Upper lobe of left lung (tissue), 6 donors: Measurements from ENCODE around the gene APBA1. TPM values are rescaled to one million over a fixed set of nuclear protein-coding genes. Genes with fewer than 3 reads are reported as not detected.

ENCODE experiments used
- ATAC-seq, 2 donors: fragments of 200-7000 bp; cut with Tn5 transposase; one replicate each; pipeline ENCODE4 v1.9.1; 2022; ENCODE audit warnings: mild to moderate bottlenecking in 2 of 2, moderate library complexity in 2 of 2; ENCODE audit not compliant: low FRiP score in 2 of 2
- DNase-seq, 2 donors: peaks; one replicate each; pipeline ENCODE4 v3.0.0-alpha.2; 2019 to 2020
- H3K27ac ChIP-seq, 4 donors: fragments of 200-600 bp; sonication (generic); one replicate each; pipeline ENCODE4 v1.5.1; 2016 to 2019
- H3K27me3 ChIP-seq, 4 donors: fragments of 200-600 bp; sonication (generic); one replicate each; pipeline ENCODE4 v1.5.1; 2017 to 2019
- H3K36me3 ChIP-seq, 4 donors: fragments of 200-600 bp; sonication (generic); one replicate each; pipeline ENCODE4 v1.5.1; 2016 to 2019
- H3K4me1 ChIP-seq, 4 donors: fragments of 200-600 bp; sonication (generic); one replicate each; pipeline ENCODE4 v1.5.1; 2018 to 2019
- H3K4me3 ChIP-seq, 4 donors: fragments of 200-600 bp; sonication (generic); one replicate each; pipeline ENCODE4 v1.5.1; 2017 to 2019; ENCODE audit warnings: mild to moderate bottlenecking in 2 of 4, moderate library complexity in 1 of 4
- H3K9me3 ChIP-seq, 4 donors: fragments of 200-600 bp; sonication (generic); one replicate each; pipeline ENCODE4 v1.5.1; 2018 to 2019
- CTCF ChIP-seq, 6 experiments: fragments of 450-650 bp in 4 of 6; fragments of 200-600 bp in 2 of 6; sonication (generic) in 2 of 6; IDR thresholded peaks; one replicate each; pipeline ENCODE4 v1.5.1; 2016 to 2019; ENCODE audit warnings: antibody characterized with exemption in 6 of 6
- EP300 ChIP-seq, 4 donors: sonication (generic); formaldehyde crosslinking; IDR thresholded peaks; one replicate each; pipeline ENCODE4 v1.5.1; 2017; ENCODE audit warnings: antibody characterized with exemption in 4 of 4, control low read depth in 2 of 4
- POLR2A ChIP-seq, 4 donors: fragments of 450-650 bp; IDR thresholded peaks; one replicate each; pipeline ENCODE4 v1.5.1; 2016 to 2017; ENCODE audit warnings: antibody characterized with exemption in 4 of 4, mild to moderate bottlenecking in 2 of 4
- POLR2AphosphoS5 ChIP-seq, 2 donors: sonication (generic); formaldehyde crosslinking; IDR thresholded peaks; one replicate each; pipeline ENCODE4 v1.5.1; 2017; ENCODE audit warnings: antibody characterized with exemption in 2 of 2
- WGBS, 2 donors: methylation state at CpG; one replicate each; pipeline ENCODE4 v1.1.5; 2017 to 2018; 5-methylcytosine and 5-hydroxymethylcytosine counted together
- total RNA-seq, 6 donors: library from RNA; depleted of rRNA in 4 of 6; stranded (reverse); fragments of >200 nt in 4 of 6; gene quantifications; one replicate each; pipeline versions ENCODE4 v1.1.0 to v1.2.1, GENCODE V29; 2016 to 2021
- donor health status: DM: no; HTN: no; CAD: no; lungs with moderate emphysema.
- donor health status: DM: no; HTN: yes; CAD: no; lungs with severe emphysema.

Gene APBA1
- total RNA-seq, 6 donors from 2014 or later = 2.1 to 5.4 (median 4.0) TPM

GRCh38 chr9:69643098-69643497 is 29.1 kb downstream of the APBA1 start:
- no peak for DNase-seq
- ATAC-seq = no peak
- Histone ChIP-seq H3K27me3 (no peaks in the 10 kb centered on the region), H3K27ac (no peak overlapping the region), H3K36me3 (no peaks in the 10 kb centered on the region), H3K9me3 (no peaks in the 10 kb centered on the region), H3K4me1 (no peaks in the 10 kb centered on the region), H3K4me3 (no peak overlapping the region)
- no peak for TF ChIP-seq POLR2AphosphoS5 (IDR thresholded peaks at IDR 0.05)
- WGBS, 2 donors = 79 to 87% methylated on average over 1 of the region's 1 CpG

GRCh38 chr9:69637817-69638200 is 34.4 kb downstream of the APBA1 start:
- no peaks in the 10 kb centered on the region for H3K27me3 ChIP-seq
- TF ChIP-seq CTCF (IDR thresholded peaks at IDR 0.05) = no peak
- no peak for TF ChIP-seq POLR2AphosphoS5 (IDR thresholded peaks at IDR 0.05)
- no peak for TF ChIP-seq POLR2A (IDR thresholded peaks at IDR 0.05)
- no peak for TF ChIP-seq EP300 (IDR thresholded peaks at IDR 0.05)
- no peaks in the 10 kb centered on the region for H3K4me1 ChIP-seq
- ATAC-seq = no peak
- DNase-seq = no peak
- H3K36me3 ChIP-seq = no peaks in the 10 kb centered on the region
- no peak overlapping the region for H3K27ac ChIP-seq
- H3K9me3 ChIP-seq = no peaks in the 10 kb centered on the region
- H3K4me3 ChIP-seq = no peak overlapping the region

GRCh38 chr9:69637193-69637816 is 34.9 kb downstream of the APBA1 start:
- Histone ChIP-seq H3K27me3 (no peaks in the 10 kb centered on the region), H3K36me3 (no peaks in the 10 kb centered on the region), H3K9me3 (no peaks in the 10 kb centered on the region), H3K4me1 (no peaks in the 10 kb centered on the region), H3K4me3 (no peak overlapping the region), H3K27ac (no peak overlapping the region)
- ATAC-seq (no peak), DNase-seq (no peak)
- 90 to 94% methylated on average over 2 of the region's 2 CpGs for WGBS, 2 donors
- TF ChIP-seq CTCF (IDR thresholded peaks at IDR 0.05) = no peak

- H3K9me3 ChIP-seq = no peaks in the 10 kb centered on the region
- ATAC-seq (no peak), DNase-seq (no peak)
- no peak overlapping the region for H3K27ac ChIP-seq
- 80 to 95% methylated on average over 1 of the region's 1 CpG for WGBS, 2 donors
- no peak overlapping the region for H3K4me3 ChIP-seq
- no peak for TF ChIP-seq POLR2AphosphoS5 (IDR thresholded peaks at IDR 0.05)
- no peak for TF ChIP-seq POLR2A (IDR thresholded peaks at IDR 0.05)
- no peak for TF ChIP-seq CTCF (IDR thresholded peaks at IDR 0.05)
- TF ChIP-seq EP300 (IDR thresholded peaks at IDR 0.05) = no peak
- no peaks in the 10 kb centered on the region for H3K36me3 ChIP-seq
- no peaks in the 10 kb centered on the region for H3K27me3 ChIP-seq
- H3K4me1 ChIP-seq = no peaks in the 10 kb centered on the region
Observed at GRCh38 chr9:69633716-69634115, 38.5 kb downstream of the APBA1 start.

GRCh38 chr9:69632768-69633167 is 39.4 kb downstream of the APBA1 start:
- Histone ChIP-seq H3K9me3 (no peaks in the 10 kb centered on the region), H3K4me3 (no peak overlapping the region), H3K27ac (no peak overlapping the region), H3K27me3 (no peaks in the 10 kb centered on the region), H3K4me1 (no peaks in the 10 kb centered on the region), H3K36me3 (no peaks in the 10 kb centered on the region)
- TF ChIP-seq POLR2A (IDR thresholded peaks at IDR 0.05) (no peak), CTCF (IDR thresholded peaks at IDR 0.05) (no peak), EP300 (IDR thresholded peaks at IDR 0.05) (no peak), POLR2AphosphoS5 (IDR thresholded peaks at IDR 0.05) (no peak)
- no peak for DNase-seq
- WGBS, 2 donors = 51 to 52% methylated on average over 3 of the region's 3 CpGs
- ATAC-seq = no peak
